NCI-H187 (cell line): Measurements from ENCODE around the gene FAP.

Source experiments
- DNase-seq, 2 experiments: peaks; one replicate each; lab custom pipeline; 2025; lab: John Stamatoyannopoulos, UW

Gene FAP

DNA sequence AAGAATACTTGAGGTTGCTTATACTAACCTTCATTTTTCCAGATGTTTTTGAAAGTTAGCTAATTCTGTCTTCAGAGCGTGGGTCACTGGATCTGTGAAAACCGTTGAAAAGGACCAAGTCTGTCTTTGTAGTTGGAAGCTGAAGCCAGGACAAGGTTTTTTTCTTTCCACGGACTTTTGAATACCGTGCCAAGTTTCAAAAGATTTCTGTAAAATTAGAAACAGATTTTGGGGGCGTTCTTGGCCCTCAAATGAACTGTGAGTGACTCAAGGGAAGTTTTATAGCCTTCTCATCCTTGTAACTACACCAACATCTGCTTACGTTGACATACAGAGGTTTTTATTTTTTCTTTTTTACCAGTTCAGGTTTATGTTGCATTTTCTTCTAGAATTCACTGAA is at the start of gene FAP:
FAP (minus strand) TSS at position 152 of the 400 bp plus-strand sequence; CDS start at position 34, 118 bp downstream.
- DNase-seq = no peak

GRCh38 chr2:162291748-162292147 is 48.5 kb upstream of the FAP start:
- DNase-seq = no peak

GRCh38 chr2:162282765-162283425 is 39.6 kb upstream of the FAP start:
- DNase-seq = no peak

DNA sequence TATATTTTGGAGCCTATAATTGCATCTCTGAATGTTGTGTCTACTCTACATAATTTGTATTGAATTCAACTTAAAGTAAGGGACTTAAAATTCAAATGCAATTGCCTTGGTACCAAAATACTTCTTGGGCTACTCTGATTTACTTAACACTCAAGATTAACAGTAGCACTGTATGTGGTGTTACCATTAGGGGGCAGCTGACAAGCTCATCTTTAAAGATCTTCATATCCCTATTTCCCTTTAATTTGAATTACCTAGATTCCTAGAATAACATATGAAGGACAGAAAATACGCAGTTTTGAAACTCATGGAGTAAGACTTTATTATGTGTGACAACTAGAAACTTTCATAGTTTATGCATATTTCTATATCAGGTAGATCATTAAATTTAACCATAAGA is 37.4 kb upstream of the FAP start:
- DNase-seq = no peak

DNA sequence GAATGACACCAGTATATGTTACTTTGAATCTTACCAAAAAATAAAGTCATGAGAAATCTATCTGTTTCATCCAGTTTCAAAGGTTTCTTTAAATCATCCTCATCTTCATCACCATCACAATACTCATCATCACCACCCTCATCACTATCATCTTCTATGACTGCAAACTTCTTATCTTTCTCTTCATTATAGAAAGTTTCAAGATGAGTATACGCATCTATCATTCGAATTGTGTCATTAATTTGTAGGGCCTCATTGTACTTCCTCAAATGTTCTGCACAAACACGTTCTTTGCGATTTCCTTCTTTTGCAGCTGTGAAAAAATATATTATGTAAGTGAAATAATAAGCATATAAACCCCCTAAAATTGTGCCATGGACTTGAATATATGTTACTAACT is 34.1 kb upstream of the FAP start:
- no peak for DNase-seq

DNA sequence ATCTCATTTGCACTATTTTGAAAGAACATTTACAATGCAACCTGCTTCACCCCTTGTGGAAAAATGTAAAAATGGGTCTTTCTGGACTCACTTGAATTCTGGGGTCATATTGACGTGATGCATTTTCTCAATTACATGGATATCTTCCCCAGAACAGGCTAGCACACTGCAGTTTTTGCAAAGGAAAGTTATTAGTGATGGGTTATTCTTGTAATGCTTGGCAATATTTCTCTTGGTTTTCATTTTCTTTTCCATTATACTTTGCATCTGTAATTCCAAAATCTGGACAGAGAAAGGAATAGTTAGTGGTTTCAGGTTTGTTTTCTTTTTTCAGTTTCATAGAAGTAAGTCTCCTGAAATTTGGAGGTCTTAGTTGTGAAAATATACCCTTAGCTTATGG is 24.8 kb upstream of the FAP start:
- no peak for DNase-seq

GRCh38 chr2:162267496-162267895 is 24.3 kb upstream of the FAP start:
- DNase-seq = no peak

GRCh38 chr2:162266460-162266760 is 23.2 kb upstream of the FAP start:
- DNase-seq = no peak

- no peak for DNase-seq
Measured at GRCh38 chr2:162265666-162266459, 22.6 kb upstream of the FAP start.

- DNase-seq = no peak
Measured at GRCh38 chr2:162261032-162261945, 18.0 kb upstream of the FAP start.

GRCh38 chr2:162258686-162259085 is 15.4 kb upstream of the FAP start:
- DNase-seq = no peak

GRCh38 chr2:162258169-162258568 is 14.9 kb upstream of the FAP start:
- DNase-seq = no peak

DNA sequence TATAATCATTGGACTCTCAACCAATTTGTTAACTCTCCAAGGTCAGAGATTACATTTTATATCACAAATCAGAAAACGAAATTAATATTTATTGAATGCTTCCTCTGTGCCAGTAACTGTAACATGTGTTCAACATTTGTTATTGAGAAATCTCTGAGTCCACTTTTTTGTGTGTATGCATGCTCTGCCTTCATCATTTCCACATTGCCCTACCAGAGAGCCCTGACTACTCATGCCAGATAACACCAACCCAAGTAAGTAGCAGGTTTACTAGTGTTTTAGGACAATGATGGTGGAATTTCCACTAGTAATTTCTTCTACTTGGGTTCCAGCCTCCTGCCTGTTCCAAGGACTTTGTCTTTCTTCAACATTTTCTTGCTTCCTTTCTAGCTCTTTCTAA is 14.2 kb upstream of the FAP start:
- DNase-seq = no peak

DNA sequence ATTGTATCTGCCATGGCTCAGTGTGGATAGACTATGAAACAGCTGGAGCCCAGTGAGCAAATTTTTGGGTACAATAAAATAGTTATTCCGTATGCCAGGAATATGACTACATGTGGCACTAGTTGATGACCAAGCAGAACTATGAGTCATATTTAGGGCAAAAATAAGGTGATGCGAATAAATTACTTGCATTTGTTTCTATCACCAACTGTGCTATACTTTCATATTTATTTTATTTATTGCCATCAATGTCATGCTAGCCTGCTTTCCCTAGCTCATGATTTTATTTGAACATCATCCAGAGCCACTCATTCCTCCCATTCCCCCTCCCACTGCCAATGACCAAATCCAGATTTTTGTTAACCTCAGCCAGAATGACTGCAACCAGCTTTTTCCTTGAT is 13.3 kb upstream of the FAP start:
- DNase-seq = no peak

GRCh38 chr2:162254236-162254871 is 11.1 kb upstream of the FAP start:
- no peak for DNase-seq

GRCh38 chr2:162253435-162253834 is 10.2 kb upstream of the FAP start:
- DNase-seq = no peak

DNA sequence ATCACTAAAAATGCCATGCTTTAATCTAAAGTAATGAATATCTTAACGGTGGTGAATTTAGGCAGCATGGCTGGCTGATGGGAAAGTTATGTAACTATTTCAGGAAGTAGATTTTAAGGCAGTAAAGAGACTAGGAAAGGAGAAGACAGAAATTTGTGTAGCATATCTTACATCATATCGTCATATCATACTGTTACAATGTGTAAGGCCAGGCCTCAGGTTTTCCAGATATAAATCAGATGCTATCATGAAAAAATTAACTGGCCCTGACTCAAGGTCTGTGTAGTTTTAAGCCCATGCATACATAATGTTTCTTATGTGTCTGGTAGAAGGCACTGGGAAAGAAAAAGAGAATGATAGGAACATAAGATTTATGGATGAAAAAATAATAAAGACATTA is 8.9 kb upstream of the FAP start:
- DNase-seq = no peak

- no peak for DNase-seq
Measured at GRCh38 chr2:162245781-162246180, 2.5 kb upstream of the FAP start.

- no peak for DNase-seq
Measured at GRCh38 chr2:162245061-162245460, 1.8 kb upstream of the FAP start.

GRCh38 chr2:162244541-162245031 is 1.3 kb upstream of the FAP start:
- no peak for DNase-seq

- DNase-seq = no peak
Measured at GRCh38 chr2:162243715-162244114, 470 bp upstream of the FAP start.
